HEK293 (cell line): Measurements from ENCODE around the gene DENND6B.

Experiments
- CTCF ChIA-PET: fragments of 350-600 bp; formaldehyde crosslinking; extraction: SDS; loops from one replicate; lab custom pipeline; 2021; ENCODE audit warnings: antibody characterized with exemption; lab: Yijun Ruan, JAX
- POLR2A ChIA-PET: fragments of 300-600 bp; formaldehyde crosslinking; extraction: SDS; loops from one replicate; lab custom pipeline; 2020; ENCODE audit warnings: antibody characterized with exemption, inconsistent platforms; lab: Yijun Ruan, JAX
- H3K27ac ChIP-seq: fragments of 200-500 bp; sonication (Bioruptor generic); 2 replicates; pipeline ENCODE4 v1.5.1; 2014; ENCODE audit warnings: low read depth, low read length, control low read depth, inconsistent platforms; ENCODE audit errors: extremely low read depth
- H3K36me3 ChIP-seq, 2 experiments: fragments of 200-500 bp in 1 of 2; sonication (Bioruptor generic) in 1 of 2; 1 replicate in 1 of 2; 2 replicates in 1 of 2; pipeline ENCODE4 v1.5.1; 2014 to 2017; ENCODE audit warnings: inconsistent platforms in 2 of 2, low read length in 2 of 2; ENCODE audit not compliant: control insufficient read depth in 2 of 2, insufficient read depth in 1 of 2
- H3K4me1 ChIP-seq: fragments of 200-500 bp; sonication (Bioruptor generic); 2 replicates; pipeline ENCODE4 v1.5.1; 2014; ENCODE audit warnings: mild to moderate bottlenecking, low read length, inconsistent platforms; ENCODE audit not compliant: control insufficient read depth, insufficient read depth
- H3K4me3 ChIP-seq: 2 replicates; pipeline ENCODE4 v1.5.1; 2011; ENCODE audit warnings: low read depth, mild to moderate bottlenecking, control low read depth, low read length, moderate library complexity
- H3K9me3 ChIP-seq: fragments of 200-500 bp; sonication (Bioruptor generic); 2 replicates; pipeline ENCODE4 v1.5.1; 2014; ENCODE audit warnings: low read depth, low read length, inconsistent platforms; ENCODE audit not compliant: control insufficient read depth, insufficient read depth
- BCL11A ChIP-seq: fragments of 450-650 bp; formaldehyde crosslinking; IDR thresholded peaks from 2 replicates; pipeline ENCODE4 v1.5.1; 2016; ENCODE audit warnings: low read depth, missing biosample characterization, missing genetic modification characterization
- GLIS1 ChIP-seq: fragments of 450-650 bp; formaldehyde crosslinking; IDR thresholded peaks from 2 replicates; pipeline ENCODE4 v1.5.1; 2016; ENCODE audit warnings: missing biosample characterization, missing genetic modification characterization
- ZBTB17 ChIP-seq: fragments of 450-650 bp; formaldehyde crosslinking; IDR thresholded peaks from 2 replicates; pipeline ENCODE4 v1.5.1; 2016; ENCODE audit warnings: missing biosample characterization, missing genetic modification characterization
- ZFHX2 ChIP-seq: fragments of 450-650 bp; formaldehyde crosslinking; conservative IDR thresholded peaks from 2 replicates; pipeline ENCODE4 v1.5.1; 2016; ENCODE audit warnings: missing biosample characterization, missing genetic modification characterization
- ZIC2 ChIP-seq: fragments of 450-650 bp; formaldehyde crosslinking; IDR thresholded peaks from 2 replicates; pipeline ENCODE4 v1.5.1; 2016; ENCODE audit warnings: missing biosample characterization, missing genetic modification characterization
- ZNF211 ChIP-seq: fragments of 450-650 bp; formaldehyde crosslinking; IDR thresholded peaks from 2 replicates; pipeline ENCODE4 v1.5.1; 2016; ENCODE audit warnings: low read depth, missing biosample characterization, missing genetic modification characterization
- ZNF239 ChIP-seq: fragments of 450-650 bp; formaldehyde crosslinking; IDR thresholded peaks from 2 replicates; pipeline ENCODE4 v1.5.1; 2016; ENCODE audit warnings: missing biosample characterization, missing genetic modification characterization
- ZNF324 ChIP-seq: fragments of 450-650 bp; formaldehyde crosslinking; IDR thresholded peaks from 2 replicates; pipeline ENCODE4 v1.5.1; 2016; ENCODE audit warnings: missing biosample characterization, missing genetic modification characterization
- ZNF416 ChIP-seq: fragments of 450-650 bp; formaldehyde crosslinking; IDR thresholded peaks from 2 replicates; pipeline ENCODE4 v1.5.1; 2016; ENCODE audit warnings: missing biosample characterization, missing genetic modification characterization
- ZNF501 ChIP-seq: fragments of 450-650 bp; formaldehyde crosslinking; IDR thresholded peaks from 2 replicates; pipeline ENCODE4 v1.5.1; 2016; ENCODE audit warnings: missing biosample characterization, missing genetic modification characterization
- ZNF544 ChIP-seq: fragments of 450-650 bp; formaldehyde crosslinking; IDR thresholded peaks from 2 replicates; pipeline ENCODE4 v1.5.0; 2017; ENCODE audit warnings: missing biosample characterization, missing genetic modification characterization
- ZNF600 ChIP-seq: fragments of 450-650 bp; formaldehyde crosslinking; IDR thresholded peaks from 2 replicates; pipeline ENCODE4 v1.5.1; 2016; ENCODE audit warnings: missing biosample characterization, missing genetic modification characterization
- ZNF624 ChIP-seq: fragments of 450-650 bp; formaldehyde crosslinking; IDR thresholded peaks from 2 replicates; pipeline ENCODE4 v1.5.1; 2017; ENCODE audit warnings: missing biosample characterization, missing genetic modification characterization
- ZNF629 ChIP-seq: fragments of 450-650 bp; formaldehyde crosslinking; IDR thresholded peaks from 2 replicates; pipeline ENCODE4 v1.5.1; 2017; ENCODE audit warnings: missing biosample characterization, missing genetic modification characterization
- ZNF664 ChIP-seq: fragments of 450-650 bp; formaldehyde crosslinking; IDR thresholded peaks from 2 replicates; pipeline ENCODE4 v1.5.1; 2016; ENCODE audit warnings: missing biosample characterization, missing genetic modification characterization
- ZSCAN23 ChIP-seq: fragments of 450-650 bp; formaldehyde crosslinking; IDR thresholded peaks from 2 replicates; pipeline ENCODE4 v1.5.1; 2016; ENCODE audit warnings: missing biosample characterization, missing genetic modification characterization
- TF ChIP-seq, protein P1 (sequence below): fragments of 450-650 bp; formaldehyde crosslinking; IDR thresholded peaks from 2 replicates; pipeline ENCODE4 v1.5.1; 2016; ENCODE audit warnings: missing biosample characterization, missing genetic modification characterization
- TF ChIP-seq, protein P2 (sequence below): fragments of 450-650 bp; formaldehyde crosslinking; IDR thresholded peaks from 2 replicates; pipeline ENCODE4 v1.5.1; 2017; ENCODE audit warnings: missing biosample characterization, missing genetic modification characterization
- TF ChIP-seq, protein P3 (sequence below): fragments of 450-650 bp; formaldehyde crosslinking; IDR thresholded peaks from 2 replicates; pipeline ENCODE4 v1.5.1; 2016; ENCODE audit warnings: missing biosample characterization, missing genetic modification characterization
- TF ChIP-seq, protein P4 (sequence below): fragments of 450-650 bp; formaldehyde crosslinking; optimal IDR thresholded peaks from 2 replicates; pipeline ENCODE3; 2016; ENCODE audit warnings: missing biosample characterization, mild to moderate bottlenecking, missing genetic modification characterization
- TF ChIP-seq, protein P5 (sequence below): fragments of 450-650 bp; formaldehyde crosslinking; IDR thresholded peaks from 2 replicates; pipeline ENCODE4 v1.5.1; 2016; ENCODE audit warnings: missing biosample characterization, missing genetic modification characterization
- TF ChIP-seq, protein P6 (sequence below): fragments of 450-650 bp; formaldehyde crosslinking; IDR thresholded peaks from 2 replicates; pipeline ENCODE4 v1.5.1; 2016; ENCODE audit warnings: missing biosample characterization, missing genetic modification characterization

DENND6B gene

DNA sequence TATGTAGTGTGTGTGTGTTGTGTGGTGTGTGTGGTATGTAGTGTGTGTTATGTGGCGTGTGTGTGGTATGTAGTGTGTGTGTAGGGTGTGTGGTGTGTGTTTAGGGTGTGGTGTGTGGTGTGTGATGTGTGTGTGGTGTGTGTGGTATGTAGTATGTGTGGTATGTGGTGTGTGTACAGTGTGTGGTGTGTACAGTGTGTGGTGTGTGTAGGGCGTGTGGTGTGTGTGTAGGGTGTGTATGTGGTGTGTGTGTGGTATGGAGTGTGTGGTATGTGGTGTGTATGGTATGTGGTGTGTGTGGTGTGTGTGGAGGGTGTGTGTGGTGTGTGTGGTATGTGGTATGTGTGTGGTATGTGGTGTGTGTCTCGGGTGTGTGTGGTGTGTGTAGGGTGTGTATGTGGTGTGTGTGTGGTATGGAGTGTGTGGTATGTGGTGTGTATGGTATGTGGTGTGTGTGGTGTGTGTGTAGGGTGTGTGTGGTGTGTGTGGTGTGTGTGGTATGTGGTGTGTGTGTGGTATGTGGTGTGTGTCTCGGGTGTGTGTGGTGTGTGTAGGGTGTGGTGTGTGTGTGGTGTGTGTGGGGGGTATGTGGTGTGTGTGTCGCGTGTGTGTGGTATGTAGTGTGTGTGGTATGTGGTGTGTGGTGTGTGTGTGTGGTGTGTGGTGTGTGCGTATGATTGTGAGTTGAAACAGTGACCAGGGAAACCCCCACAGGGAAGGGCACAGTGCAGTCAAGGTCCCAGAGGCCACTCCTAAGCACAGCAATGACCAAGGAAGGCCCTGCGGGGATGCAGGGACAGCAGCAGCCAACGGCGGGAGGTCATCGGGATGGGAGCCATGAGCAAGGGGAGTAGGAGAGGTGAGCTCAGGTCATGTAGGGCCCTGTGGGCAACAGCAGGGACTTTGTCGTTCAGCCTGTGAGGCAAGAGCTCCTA, 13.4 kb upstream of the DENND6B start:
- peaks cover 0 to 13% of the 10 kb centered on the region in 2 experiments; a peak in 2 of 3 replicates for H3K36me3 ChIP-seq
- no peak overlapping the region for H3K4me3 ChIP-seq
- H3K9me3 ChIP-seq = no peaks in the 10 kb centered on the region
- POLR2A ChIA-PET = interaction anchor here (1.2 kb wide), 1 partner anchor 89 kb away, joined by 5 read pairs; the partner anchor contains the start of gene HDAC10
- TF ChIP-seq ZIC2 (peak; percentile 86), GLIS1 (tag by site-specific recombination) (0 out of 2 replicates have a peak, but pooled peaks have one; percentile 22), ZNF544 (tag by site-specific recombination) (no peak), ZNF416 (no peak), ZNF239 (tag by site-specific recombination) (0 out of 2 replicates have a peak, but pooled peaks have one; percentile 6), ZBTB17 (0 out of 2 replicates have a peak, but pooled peaks have one; percentile 11), ZNF501 (tag by site-specific recombination) (no peak), BCL11A (peak; percentile 95), ZNF629 (0 out of 2 replicates have a peak, but pooled peaks have one; percentile 10), ZNF324 (tag by site-specific recombination) (no peak), ZNF211 (tag by site-specific recombination) (peak; percentile 81; the same call in 1 of the 2 replicates), ZNF624 (no peak), ZFHX2 (tag by site-specific recombination) (0 out of 2 replicates have a peak, but pooled peaks have one; percentile 12), ZNF600 (no peak), ZNF664 (tag by site-specific recombination) (no peak), ZSCAN23 (no peak)
- TF ChIP-seq, protein P1, sequence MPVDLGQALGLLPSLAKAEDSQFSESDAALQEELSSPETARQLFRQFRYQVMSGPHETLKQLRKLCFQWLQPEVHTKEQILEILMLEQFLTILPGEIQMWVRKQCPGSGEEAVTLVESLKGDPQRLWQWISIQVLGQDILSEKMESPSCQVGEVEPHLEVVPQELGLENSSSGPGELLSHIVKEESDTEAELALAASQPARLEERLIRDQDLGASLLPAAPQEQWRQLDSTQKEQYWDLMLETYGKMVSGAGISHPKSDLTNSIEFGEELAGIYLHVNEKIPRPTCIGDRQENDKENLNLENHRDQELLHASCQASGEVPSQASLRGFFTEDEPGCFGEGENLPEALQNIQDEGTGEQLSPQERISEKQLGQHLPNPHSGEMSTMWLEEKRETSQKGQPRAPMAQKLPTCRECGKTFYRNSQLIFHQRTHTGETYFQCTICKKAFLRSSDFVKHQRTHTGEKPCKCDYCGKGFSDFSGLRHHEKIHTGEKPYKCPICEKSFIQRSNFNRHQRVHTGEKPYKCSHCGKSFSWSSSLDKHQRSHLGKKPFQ = peak; percentile 93; the same call in 1 of the 2 replicates
- TF ChIP-seq, protein P2, sequence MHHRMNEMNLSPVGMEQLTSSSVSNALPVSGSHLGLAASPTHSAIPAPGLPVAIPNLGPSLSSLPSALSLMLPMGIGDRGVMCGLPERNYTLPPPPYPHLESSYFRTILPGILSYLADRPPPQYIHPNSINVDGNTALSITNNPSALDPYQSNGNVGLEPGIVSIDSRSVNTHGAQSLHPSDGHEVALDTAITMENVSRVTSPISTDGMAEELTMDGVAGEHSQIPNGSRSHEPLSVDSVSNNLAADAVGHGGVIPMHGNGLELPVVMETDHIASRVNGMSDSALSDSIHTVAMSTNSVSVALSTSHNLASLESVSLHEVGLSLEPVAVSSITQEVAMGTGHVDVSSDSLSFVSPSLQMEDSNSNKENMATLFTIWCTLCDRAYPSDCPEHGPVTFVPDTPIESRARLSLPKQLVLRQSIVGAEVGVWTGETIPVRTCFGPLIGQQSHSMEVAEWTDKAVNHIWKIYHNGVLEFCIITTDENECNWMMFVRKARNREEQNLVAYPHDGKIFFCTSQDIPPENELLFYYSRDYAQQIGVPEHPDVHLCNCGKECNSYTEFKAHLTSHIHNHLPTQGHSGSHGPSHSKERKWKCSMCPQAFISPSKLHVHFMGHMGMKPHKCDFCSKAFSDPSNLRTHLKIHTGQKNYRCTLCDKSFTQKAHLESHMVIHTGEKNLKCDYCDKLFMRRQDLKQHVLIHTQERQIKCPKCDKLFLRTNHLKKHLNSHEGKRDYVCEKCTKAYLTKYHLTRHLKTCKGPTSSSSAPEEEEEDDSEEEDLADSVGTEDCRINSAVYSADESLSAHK (tag by site-specific recombination) = no peak
- TF ChIP-seq, protein P3, sequence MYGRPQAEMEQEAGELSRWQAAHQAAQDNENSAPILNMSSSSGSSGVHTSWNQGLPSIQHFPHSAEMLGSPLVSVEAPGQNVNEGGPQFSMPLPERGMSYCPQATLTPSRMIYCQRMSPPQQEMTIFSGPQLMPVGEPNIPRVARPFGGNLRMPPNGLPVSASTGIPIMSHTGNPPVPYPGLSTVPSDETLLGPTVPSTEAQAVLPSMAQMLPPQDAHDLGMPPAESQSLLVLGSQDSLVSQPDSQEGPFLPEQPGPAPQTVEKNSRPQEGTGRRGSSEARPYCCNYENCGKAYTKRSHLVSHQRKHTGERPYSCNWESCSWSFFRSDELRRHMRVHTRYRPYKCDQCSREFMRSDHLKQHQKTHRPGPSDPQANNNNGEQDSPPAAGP = peak; percentile 13; the same call in 1 of the 2 replicates
- TF ChIP-seq, protein P4, sequence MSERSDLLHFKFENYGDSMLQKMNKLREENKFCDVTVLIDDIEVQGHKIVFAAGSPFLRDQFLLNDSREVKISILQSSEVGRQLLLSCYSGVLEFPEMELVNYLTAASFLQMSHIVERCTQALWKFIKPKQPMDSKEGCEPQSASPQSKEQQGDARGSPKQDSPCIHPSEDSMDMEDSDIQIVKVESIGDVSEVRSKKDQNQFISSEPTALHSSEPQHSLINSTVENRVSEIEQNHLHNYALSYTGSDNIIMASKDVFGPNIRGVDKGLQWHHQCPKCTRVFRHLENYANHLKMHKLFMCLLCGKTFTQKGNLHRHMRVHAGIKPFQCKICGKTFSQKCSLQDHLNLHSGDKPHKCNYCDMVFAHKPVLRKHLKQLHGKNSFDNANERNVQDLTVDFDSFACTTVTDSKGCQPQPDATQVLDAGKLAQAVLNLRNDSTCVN = peak; percentile 6
- TF ChIP-seq, protein P5, sequence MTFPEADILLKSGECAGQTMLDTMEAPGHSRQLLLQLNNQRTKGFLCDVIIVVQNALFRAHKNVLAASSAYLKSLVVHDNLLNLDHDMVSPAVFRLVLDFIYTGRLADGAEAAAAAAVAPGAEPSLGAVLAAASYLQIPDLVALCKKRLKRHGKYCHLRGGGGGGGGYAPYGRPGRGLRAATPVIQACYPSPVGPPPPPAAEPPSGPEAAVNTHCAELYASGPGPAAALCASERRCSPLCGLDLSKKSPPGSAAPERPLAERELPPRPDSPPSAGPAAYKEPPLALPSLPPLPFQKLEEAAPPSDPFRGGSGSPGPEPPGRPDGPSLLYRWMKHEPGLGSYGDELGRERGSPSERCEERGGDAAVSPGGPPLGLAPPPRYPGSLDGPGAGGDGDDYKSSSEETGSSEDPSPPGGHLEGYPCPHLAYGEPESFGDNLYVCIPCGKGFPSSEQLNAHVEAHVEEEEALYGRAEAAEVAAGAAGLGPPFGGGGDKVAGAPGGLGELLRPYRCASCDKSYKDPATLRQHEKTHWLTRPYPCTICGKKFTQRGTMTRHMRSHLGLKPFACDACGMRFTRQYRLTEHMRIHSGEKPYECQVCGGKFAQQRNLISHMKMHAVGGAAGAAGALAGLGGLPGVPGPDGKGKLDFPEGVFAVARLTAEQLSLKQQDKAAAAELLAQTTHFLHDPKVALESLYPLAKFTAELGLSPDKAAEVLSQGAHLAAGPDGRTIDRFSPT (tag by site-specific recombination) = peak; percentile 82
- TF ChIP-seq, protein P6, sequence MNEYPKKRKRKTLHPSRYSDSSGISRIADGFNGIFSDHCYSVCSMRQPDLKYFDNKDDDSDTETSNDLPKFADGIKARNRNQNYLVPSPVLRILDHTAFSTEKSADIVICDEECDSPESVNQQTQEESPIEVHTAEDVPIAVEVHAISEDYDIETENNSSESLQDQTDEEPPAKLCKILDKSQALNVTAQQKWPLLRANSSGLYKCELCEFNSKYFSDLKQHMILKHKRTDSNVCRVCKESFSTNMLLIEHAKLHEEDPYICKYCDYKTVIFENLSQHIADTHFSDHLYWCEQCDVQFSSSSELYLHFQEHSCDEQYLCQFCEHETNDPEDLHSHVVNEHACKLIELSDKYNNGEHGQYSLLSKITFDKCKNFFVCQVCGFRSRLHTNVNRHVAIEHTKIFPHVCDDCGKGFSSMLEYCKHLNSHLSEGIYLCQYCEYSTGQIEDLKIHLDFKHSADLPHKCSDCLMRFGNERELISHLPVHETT (tag by site-specific recombination) = 0 out of 2 replicates have a peak, but pooled peaks have one; percentile 8
- H3K4me1 ChIP-seq = no peaks in the 10 kb centered on the region
- no peak overlapping the region for H3K27ac ChIP-seq
- CTCF ChIA-PET = interaction anchor here (0.6 to 2.7 kb wide), 6 partner anchors 7 to 99 kb away, joined by 5 to 42 read pairs (median 24); partner anchors contain the start of genes DENND6B and HDAC10
